GDM1 (cell line): ENCODE results near the gene MAP3K3.

Source experiments
- DNase-seq: peaks from one replicate; lab custom pipeline; 2025; lab: John Stamatoyannopoulos, UW

Gene MAP3K3

GRCh38 chr17:63652106-63652505 lies 29.9 kb downstream of the MAP3K3 start:
- no peak for DNase-seq

GRCh38 chr17:63653050-63653449 lies 30.8 kb downstream of the MAP3K3 start:
- DNase-seq: no peak

GRCh38 chr17:63657786-63658185 lies 35.6 kb downstream of the MAP3K3 start:
- DNase-seq: no peak

GRCh38 chr17:63658366-63658765 lies 36.1 kb downstream of the MAP3K3 start:
- no peak for DNase-seq

GRCh38 chr17:63659850-63660249 lies 37.6 kb downstream of the MAP3K3 start:
- no peak for DNase-seq

GRCh38 chr17:63665527-63666214 lies 43.5 kb downstream of the MAP3K3 start:
- peak; percentile 74 for DNase-seq

- DNase-seq: no peak
These were observed 50.6 kb downstream of the MAP3K3 start for GRCh38 chr17:63672856-63673255.

GRCh38 chr17:63675231-63675606 lies 53.0 kb downstream of the MAP3K3 start:
- no peak for DNase-seq

GRCh38 chr17:63675607-63676546 lies 53.7 kb downstream of the MAP3K3 start:
- peak; percentile 26 for DNase-seq

GRCh38 chr17:63676584-63676983 lies 54.4 kb downstream of the MAP3K3 start:
- no peak for DNase-seq

GRCh38 chr17:63679214-63679613 lies 57.0 kb downstream of the MAP3K3 start:
- DNase-seq: no peak

- no peak for DNase-seq
These were observed 58.5 kb downstream of the MAP3K3 start for GRCh38 chr17:63680700-63681099.

- no peak for DNase-seq
These were observed 59.3 kb downstream of the MAP3K3 start for GRCh38 chr17:63681530-63681929.

- DNase-seq: no peak
These were observed 60.2 kb downstream of the MAP3K3 start for GRCh38 chr17:63682441-63682840.

GRCh38 chr17:63682981-63683380 lies 60.8 kb downstream of the MAP3K3 start:
- no peak for DNase-seq

GRCh38 chr17:63685041-63685440 lies 62.8 kb downstream of the MAP3K3 start:
- no peak for DNase-seq

- DNase-seq: no peak
These were observed 63.4 kb downstream of the MAP3K3 start for GRCh38 chr17:63685578-63685977.

- no peak for DNase-seq
These were observed 64.0 kb downstream of the MAP3K3 start for GRCh38 chr17:63686138-63686685.

- DNase-seq: no peak
These were observed 66.3 kb downstream of the MAP3K3 start for GRCh38 chr17:63688396-63689020.

- DNase-seq: no peak
These were observed 67.3 kb downstream of the MAP3K3 start for GRCh38 chr17:63689479-63689878.

- no peak for DNase-seq
These were observed 70.1 kb downstream of the MAP3K3 start for GRCh38 chr17:63692195-63692816.
